WTC11 (cell line): ENCODE measurements around the gene FSD2. TPM values are rescaled to one million over a fixed set of nuclear protein-coding genes. Genes with fewer than 3 reads are reported as not detected.

Experiments
- ATAC-seq: fragments of 200-7000 bp; cut with Tn5 transposase; 2 replicates; pipeline ENCODE4 v1.10.0; 2021; ENCODE audit warnings: mild to moderate bottlenecking, moderate library complexity
- CTCF ChIA-PET: fragments of 300-600 bp; sonication (Branson Sonifier 250); formaldehyde crosslinking; loops from one replicate; lab custom pipeline; 2021; ENCODE audit warnings: antibody characterized with exemption; lab: Charles Lee
- POLR2A ChIA-PET: fragments of 350-600 bp; sonication (Branson Sonifier 250); formaldehyde crosslinking; loops from one replicate; lab custom pipeline; 2021; ENCODE audit warnings: antibody characterized with exemption; lab: Charles Lee
- DNase-seq: peaks from one replicate; pipeline ENCODE4 v3.0.0; 2021; ENCODE audit warnings: low spot score
- H3K27ac Mint-ChIP-seq: 2 replicates; pipeline ENCODE4 v1.8.0; 2021; ENCODE audit warnings: mixed read lengths
- H3K27me3 Mint-ChIP-seq: 2 replicates; pipeline ENCODE4 v1.8.0; 2021; ENCODE audit warnings: low read depth, mild to moderate bottlenecking, moderate library complexity, mixed read lengths
- H3K36me3 Mint-ChIP-seq: 2 replicates; pipeline ENCODE4 v1.8.0; 2021; ENCODE audit warnings: mixed read lengths
- H3K4me1 Mint-ChIP-seq: 2 replicates; pipeline ENCODE4 v1.8.0; 2022; ENCODE audit warnings: mixed read lengths
- H3K4me3 Mint-ChIP-seq: 2 replicates; pipeline ENCODE4 v1.8.0; 2021; ENCODE audit warnings: mild to moderate bottlenecking, moderate library complexity, mixed read lengths
- H3K9me3 Mint-ChIP-seq: 2 replicates; pipeline ENCODE4 v1.8.0; 2021; ENCODE audit warnings: mixed read lengths
- CDX4 ChIP-seq: fragments of 250-450 bp; sonication (Bioruptor Pico); IDR thresholded peaks from 2 replicates; pipeline ENCODE4 v1.9.0; 2021; ENCODE audit warnings: moderate library complexity, mild to moderate bottlenecking, inconsistent platforms, borderline replicate concordance
- CTCF ChIP-seq: fragments of 200-600 bp; IDR thresholded peaks from 2 replicates; pipeline ENCODE4 v1.8.0; 2022; ENCODE audit warnings: antibody characterized with exemption
- E2F1 ChIP-seq: sonication (generic); formaldehyde crosslinking; IDR thresholded peaks from 2 replicates; pipeline ENCODE4 v1.8.0; 2022; ENCODE audit warnings: mild to moderate bottlenecking, missing genetic modification reagents
- ESRRA ChIP-seq: sonication (generic); formaldehyde crosslinking; IDR thresholded peaks from 2 replicates; pipeline ENCODE4 v1.8.1; 2022; ENCODE audit warnings: mild to moderate bottlenecking, missing genetic modification reagents, borderline replicate concordance
- GABPB1 ChIP-seq: sonication (generic); formaldehyde crosslinking; IDR thresholded peaks from 2 replicates; pipeline ENCODE4 v1.8.1; 2023; ENCODE audit warnings: mild to moderate bottlenecking, missing genetic modification reagents
- IRF2 ChIP-seq: sonication (generic); formaldehyde crosslinking; IDR thresholded peaks from 2 replicates; pipeline ENCODE4 v1.8.0; 2022; ENCODE audit warnings: low read depth, missing genetic modification reagents, borderline replicate concordance
- NFE2L1 ChIP-seq: sonication (generic); formaldehyde crosslinking; IDR thresholded peaks from 2 replicates; pipeline ENCODE4 v1.8.1; 2023; ENCODE audit warnings: missing genetic modification reagents
- RORB ChIP-seq: fragments of 250-450 bp; sonication (Bioruptor Pico); IDR thresholded peaks from 2 replicates; pipeline ENCODE4 v1.9.0; 2021; ENCODE audit warnings: mild to moderate bottlenecking
- SOX15 ChIP-seq: fragments of 250-450 bp; sonication (Bioruptor Pico); IDR thresholded peaks from 2 replicates; pipeline ENCODE4 v1.9.0; 2021; ENCODE audit warnings: mild to moderate bottlenecking
- ZNF232 ChIP-seq: sonication (generic); formaldehyde crosslinking; IDR thresholded peaks from 2 replicates; pipeline ENCODE4 v1.8.0; 2022; ENCODE audit warnings: mild to moderate bottlenecking, missing genetic modification reagents
- ZNF317 ChIP-seq: sonication (generic); formaldehyde crosslinking; IDR thresholded peaks from 2 replicates; pipeline ENCODE4 v1.8.1; 2023; ENCODE audit warnings: low read depth, mild to moderate bottlenecking, moderate library complexity, missing genetic modification reagents, borderline replicate concordance
- ZNF416 ChIP-seq: fragments of 250-450 bp; sonication (Bioruptor Pico); IDR thresholded peaks from 2 replicates; pipeline ENCODE4 v1.9.0; 2021; ENCODE audit warnings: mild to moderate bottlenecking, inconsistent platforms
- ZSCAN18 ChIP-seq: fragments of 250-450 bp; sonication (Bioruptor Pico); IDR thresholded peaks from 2 replicates; pipeline ENCODE4 v2.1.2; 2022; ENCODE audit warnings: mild to moderate bottlenecking, moderate library complexity
- total RNA-seq: library from RNA; stranded (reverse); gene quantifications from 3 replicates; pipeline ENCODE4 v1.2.3, GENCODE V29; 2021
- TF ChIP-seq, protein P1 (sequence below): sonication (generic); formaldehyde crosslinking; IDR thresholded peaks from 2 replicates; pipeline ENCODE4 v1.8.1; 2023; ENCODE audit warnings: mild to moderate bottlenecking, missing genetic modification reagents, borderline replicate concordance
- TF ChIP-seq, protein P2 (sequence below): sonication (generic); formaldehyde crosslinking; IDR thresholded peaks from 2 replicates; pipeline ENCODE4 v1.8.0; 2022; ENCODE audit warnings: missing genetic modification reagents
- TF ChIP-seq, protein P3 (sequence below): sonication (generic); formaldehyde crosslinking; IDR thresholded peaks from 2 replicates; pipeline ENCODE4 v1.8.1; 2022; ENCODE audit warnings: missing genetic modification reagents, borderline replicate concordance
- TF ChIP-seq, protein P4 (sequence below): fragments of 250-450 bp; sonication (Bioruptor Pico); IDR thresholded peaks from 2 replicates; pipeline ENCODE4 v1.9.0; 2021; ENCODE audit warnings: mild to moderate bottlenecking, borderline replicate concordance

FSD2 gene
- total RNA-seq, 1 experiment from 2014 or later: not detected

DNA sequence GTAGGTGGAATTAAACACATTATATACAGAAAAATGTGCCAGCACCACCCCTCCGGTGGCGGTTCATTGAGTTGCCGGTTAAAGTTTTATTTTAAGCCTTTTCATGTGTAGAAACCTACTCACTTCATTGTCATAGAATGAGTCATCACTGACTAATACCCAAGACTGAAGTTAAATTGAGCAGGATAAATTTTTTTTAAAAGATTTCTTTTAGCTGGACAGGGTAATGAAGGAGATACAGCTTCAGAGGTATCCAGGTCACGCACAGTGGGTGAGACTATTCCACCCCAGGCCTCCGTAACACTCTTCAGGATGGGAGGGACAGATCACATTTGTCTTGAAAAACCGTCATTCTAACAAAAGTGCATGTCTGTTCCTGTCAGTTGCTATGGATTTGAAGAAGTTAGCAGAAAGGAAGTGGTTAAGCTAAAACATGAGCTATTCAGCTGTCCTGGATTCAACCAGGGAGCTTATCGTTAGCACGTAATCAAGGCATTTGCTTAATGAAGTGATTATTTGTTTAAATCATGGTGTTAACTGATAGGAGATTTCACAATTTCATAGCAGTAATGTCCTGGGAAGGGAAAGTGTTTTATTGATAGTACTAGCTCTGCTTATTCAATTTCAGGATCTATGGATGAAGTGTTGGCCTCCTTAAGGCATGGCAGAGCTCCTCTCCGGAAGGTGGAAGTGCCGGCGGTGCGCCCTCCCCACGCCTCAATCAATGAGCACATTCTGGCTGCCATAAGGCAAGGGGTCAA lies 26.9 kb upstream of the FSD2 start:
- Mint-ChIP-seq H3K9me3 (no peaks in the 10 kb centered on the region; the same call in 1 of the 2 replicates), H3K4me1 (no peaks in the 10 kb centered on the region), H3K27ac (no peak overlapping the region), H3K36me3 (peaks cover 43% of the 10 kb centered on the region), H3K27me3 (no peaks in the 10 kb centered on the region), H3K4me3 (no peak overlapping the region)
- DNase-seq (no peak), ATAC-seq (no peak)
- ChIA-PET POLR2A (no interaction called here), CTCF (interaction anchor here (4.3 kb wide), 1 partner anchor 17 kb away, joined by 13 read pairs; no protein-coding TSS in a partner anchor)
- TF ChIP-seq ZNF317 (CRISPR knock-in tag): no peak
- no peak for TF ChIP-seq IRF2 (CRISPR knock-in tag)
- TF ChIP-seq CDX4: no peak
- no peak for TF ChIP-seq ESRRA (CRISPR knock-in tag)
- TF ChIP-seq NFE2L1 (CRISPR knock-in tag): no peak
- TF ChIP-seq ZSCAN18: no peak
- TF ChIP-seq ZNF416 (CRISPR knock-in tag): no peak
- TF ChIP-seq, protein P1, sequence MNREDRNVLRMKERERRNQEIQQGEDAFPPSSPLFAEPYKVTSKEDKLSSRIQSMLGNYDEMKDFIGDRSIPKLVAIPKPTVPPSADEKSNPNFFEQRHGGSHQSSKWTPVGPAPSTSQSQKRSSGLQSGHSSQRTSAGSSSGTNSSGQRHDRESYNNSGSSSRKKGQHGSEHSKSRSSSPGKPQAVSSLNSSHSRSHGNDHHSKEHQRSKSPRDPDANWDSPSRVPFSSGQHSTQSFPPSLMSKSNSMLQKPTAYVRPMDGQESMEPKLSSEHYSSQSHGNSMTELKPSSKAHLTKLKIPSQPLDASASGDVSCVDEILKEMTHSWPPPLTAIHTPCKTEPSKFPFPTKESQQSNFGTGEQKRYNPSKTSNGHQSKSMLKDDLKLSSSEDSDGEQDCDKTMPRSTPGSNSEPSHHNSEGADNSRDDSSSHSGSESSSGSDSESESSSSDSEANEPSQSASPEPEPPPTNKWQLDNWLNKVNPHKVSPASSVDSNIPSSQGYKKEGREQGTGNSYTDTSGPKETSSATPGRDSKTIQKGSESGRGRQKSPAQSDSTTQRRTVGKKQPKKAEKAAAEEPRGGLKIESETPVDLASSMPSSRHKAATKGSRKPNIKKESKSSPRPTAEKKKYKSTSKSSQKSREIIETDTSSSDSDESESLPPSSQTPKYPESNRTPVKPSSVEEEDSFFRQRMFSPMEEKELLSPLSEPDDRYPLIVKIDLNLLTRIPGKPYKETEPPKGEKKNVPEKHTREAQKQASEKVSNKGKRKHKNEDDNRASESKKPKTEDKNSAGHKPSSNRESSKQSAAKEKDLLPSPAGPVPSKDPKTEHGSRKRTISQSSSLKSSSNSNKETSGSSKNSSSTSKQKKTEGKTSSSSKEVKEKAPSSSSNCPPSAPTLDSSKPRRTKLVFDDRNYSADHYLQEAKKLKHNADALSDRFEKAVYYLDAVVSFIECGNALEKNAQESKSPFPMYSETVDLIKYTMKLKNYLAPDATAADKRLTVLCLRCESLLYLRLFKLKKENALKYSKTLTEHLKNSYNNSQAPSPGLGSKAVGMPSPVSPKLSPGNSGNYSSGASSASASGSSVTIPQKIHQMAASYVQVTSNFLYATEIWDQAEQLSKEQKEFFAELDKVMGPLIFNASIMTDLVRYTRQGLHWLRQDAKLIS: no peak
- TF ChIP-seq, protein P2, sequence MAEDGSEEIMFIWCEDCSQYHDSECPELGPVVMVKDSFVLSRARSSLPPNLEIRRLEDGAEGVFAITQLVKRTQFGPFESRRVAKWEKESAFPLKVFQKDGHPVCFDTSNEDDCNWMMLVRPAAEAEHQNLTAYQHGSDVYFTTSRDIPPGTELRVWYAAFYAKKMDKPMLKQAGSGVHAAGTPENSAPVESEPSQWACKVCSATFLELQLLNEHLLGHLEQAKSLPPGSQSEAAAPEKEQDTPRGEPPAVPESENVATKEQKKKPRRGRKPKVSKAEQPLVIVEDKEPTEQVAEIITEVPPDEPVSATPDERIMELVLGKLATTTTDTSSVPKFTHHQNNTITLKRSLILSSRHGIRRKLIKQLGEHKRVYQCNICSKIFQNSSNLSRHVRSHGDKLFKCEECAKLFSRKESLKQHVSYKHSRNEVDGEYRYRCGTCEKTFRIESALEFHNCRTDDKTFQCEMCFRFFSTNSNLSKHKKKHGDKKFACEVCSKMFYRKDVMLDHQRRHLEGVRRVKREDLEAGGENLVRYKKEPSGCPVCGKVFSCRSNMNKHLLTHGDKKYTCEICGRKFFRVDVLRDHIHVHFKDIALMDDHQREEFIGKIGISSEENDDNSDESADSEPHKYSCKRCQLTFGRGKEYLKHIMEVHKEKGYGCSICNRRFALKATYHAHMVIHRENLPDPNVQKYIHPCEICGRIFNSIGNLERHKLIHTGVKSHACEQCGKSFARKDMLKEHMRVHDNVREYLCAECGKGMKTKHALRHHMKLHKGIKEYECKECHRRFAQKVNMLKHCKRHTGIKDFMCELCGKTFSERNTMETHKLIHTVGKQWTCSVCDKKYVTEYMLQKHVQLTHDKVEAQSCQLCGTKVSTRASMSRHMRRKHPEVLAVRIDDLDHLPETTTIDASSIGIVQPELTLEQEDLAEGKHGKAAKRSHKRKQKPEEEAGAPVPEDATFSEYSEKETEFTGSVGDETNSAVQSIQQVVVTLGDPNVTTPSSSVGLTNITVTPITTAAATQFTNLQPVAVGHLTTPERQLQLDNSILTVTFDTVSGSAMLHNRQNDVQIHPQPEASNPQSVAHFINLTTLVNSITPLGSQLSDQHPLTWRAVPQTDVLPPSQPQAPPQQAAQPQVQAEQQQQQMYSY (CRISPR knock-in tag): no peak
- no peak for TF ChIP-seq E2F1
- TF ChIP-seq SOX15 (CRISPR knock-in tag): no peak
- TF ChIP-seq, protein P3, sequence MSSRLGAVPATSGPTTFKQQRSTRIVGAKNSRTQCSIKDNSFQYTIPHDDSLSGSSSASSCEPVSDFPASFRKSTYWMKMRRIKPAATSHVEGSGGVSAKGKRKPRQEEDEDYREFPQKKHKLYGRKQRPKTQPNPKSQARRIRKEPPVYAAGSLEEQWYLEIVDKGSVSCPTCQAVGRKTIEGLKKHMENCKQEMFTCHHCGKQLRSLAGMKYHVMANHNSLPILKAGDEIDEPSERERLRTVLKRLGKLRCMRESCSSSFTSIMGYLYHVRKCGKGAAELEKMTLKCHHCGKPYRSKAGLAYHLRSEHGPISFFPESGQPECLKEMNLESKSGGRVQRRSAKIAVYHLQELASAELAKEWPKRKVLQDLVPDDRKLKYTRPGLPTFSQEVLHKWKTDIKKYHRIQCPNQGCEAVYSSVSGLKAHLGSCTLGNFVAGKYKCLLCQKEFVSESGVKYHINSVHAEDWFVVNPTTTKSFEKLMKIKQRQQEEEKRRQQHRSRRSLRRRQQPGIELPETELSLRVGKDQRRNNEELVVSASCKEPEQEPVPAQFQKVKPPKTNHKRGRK (CRISPR knock-in tag): no peak
- TF ChIP-seq CTCF: no peak
- TF ChIP-seq, protein P4, sequence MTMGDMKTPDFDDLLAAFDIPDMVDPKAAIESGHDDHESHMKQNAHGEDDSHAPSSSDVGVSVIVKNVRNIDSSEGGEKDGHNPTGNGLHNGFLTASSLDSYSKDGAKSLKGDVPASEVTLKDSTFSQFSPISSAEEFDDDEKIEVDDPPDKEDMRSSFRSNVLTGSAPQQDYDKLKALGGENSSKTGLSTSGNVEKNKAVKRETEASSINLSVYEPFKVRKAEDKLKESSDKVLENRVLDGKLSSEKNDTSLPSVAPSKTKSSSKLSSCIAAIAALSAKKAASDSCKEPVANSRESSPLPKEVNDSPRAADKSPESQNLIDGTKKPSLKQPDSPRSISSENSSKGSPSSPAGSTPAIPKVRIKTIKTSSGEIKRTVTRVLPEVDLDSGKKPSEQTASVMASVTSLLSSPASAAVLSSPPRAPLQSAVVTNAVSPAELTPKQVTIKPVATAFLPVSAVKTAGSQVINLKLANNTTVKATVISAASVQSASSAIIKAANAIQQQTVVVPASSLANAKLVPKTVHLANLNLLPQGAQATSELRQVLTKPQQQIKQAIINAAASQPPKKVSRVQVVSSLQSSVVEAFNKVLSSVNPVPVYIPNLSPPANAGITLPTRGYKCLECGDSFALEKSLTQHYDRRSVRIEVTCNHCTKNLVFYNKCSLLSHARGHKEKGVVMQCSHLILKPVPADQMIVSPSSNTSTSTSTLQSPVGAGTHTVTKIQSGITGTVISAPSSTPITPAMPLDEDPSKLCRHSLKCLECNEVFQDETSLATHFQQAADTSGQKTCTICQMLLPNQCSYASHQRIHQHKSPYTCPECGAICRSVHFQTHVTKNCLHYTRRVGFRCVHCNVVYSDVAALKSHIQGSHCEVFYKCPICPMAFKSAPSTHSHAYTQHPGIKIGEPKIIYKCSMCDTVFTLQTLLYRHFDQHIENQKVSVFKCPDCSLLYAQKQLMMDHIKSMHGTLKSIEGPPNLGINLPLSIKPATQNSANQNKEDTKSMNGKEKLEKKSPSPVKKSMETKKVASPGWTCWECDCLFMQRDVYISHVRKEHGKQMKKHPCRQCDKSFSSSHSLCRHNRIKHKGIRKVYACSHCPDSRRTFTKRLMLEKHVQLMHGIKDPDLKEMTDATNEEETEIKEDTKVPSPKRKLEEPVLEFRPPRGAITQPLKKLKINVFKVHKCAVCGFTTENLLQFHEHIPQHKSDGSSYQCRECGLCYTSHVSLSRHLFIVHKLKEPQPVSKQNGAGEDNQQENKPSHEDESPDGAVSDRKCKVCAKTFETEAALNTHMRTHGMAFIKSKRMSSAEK (CRISPR knock-in tag): no peak
- TF ChIP-seq ZNF232 (CRISPR knock-in tag): no peak
- no peak for TF ChIP-seq RORB (CRISPR knock-in tag)
- TF ChIP-seq GABPB1 (CRISPR knock-in tag): no peak
